Liver (tissue), 9 donors: ENCODE measurements around the gene PCP2. TPM values are rescaled to one million over a fixed set of nuclear protein-coding genes. Genes with fewer than 3 reads are reported as not detected.

ENCODE experiments used
- DNase-seq: peaks from one replicate; pipeline ENCODE4 v3.0.0-alpha.2; 2017; ENCODE audit warnings: low spot score
- H3K27ac ChIP-seq, 2 donors: one replicate each; pipeline ENCODE4 v1.7.0; 2013; ENCODE audit warnings: inconsistent platforms in 2 of 2, low read length in 2 of 2, control low read depth in 1 of 2, low read depth in 1 of 2, mild to moderate bottlenecking in 1 of 2
- H3K27me3 ChIP-seq, 4 donors: one replicate each; pipeline versions ENCODE4 v1.6.1 to v1.7.0; 2013; ENCODE audit warnings: low read length in 3 of 4, inconsistent platforms in 1 of 4, mild to moderate bottlenecking in 1 of 4, moderate library complexity in 1 of 4; ENCODE audit not compliant: control insufficient read depth in 4 of 4, insufficient read depth in 4 of 4
- H3K36me3 ChIP-seq, 4 donors: one replicate each; pipeline versions ENCODE4 v1.6.1 to v1.7.0; 2013; ENCODE audit warnings: low read length in 3 of 4, mild to moderate bottlenecking in 3 of 4, low read depth in 1 of 4, moderate library complexity in 1 of 4; ENCODE audit not compliant: control insufficient read depth in 4 of 4, insufficient read depth in 3 of 4
- H3K4me1 ChIP-seq, 4 donors: one replicate each; pipeline versions ENCODE4 v1.6.1 to v1.7.0; 2013; ENCODE audit warnings: low read length in 3 of 4, mild to moderate bottlenecking in 3 of 4, moderate library complexity in 1 of 4; ENCODE audit not compliant: control insufficient read depth in 4 of 4, insufficient read depth in 4 of 4
- H3K4me3 ChIP-seq, 3 donors: one replicate each; pipeline versions ENCODE4 v1.6.1 to v1.7.0; 2013; ENCODE audit warnings: low read length in 3 of 3, control low read depth in 1 of 3, low read depth in 1 of 3, mild to moderate bottlenecking in 1 of 3
- H3K9ac ChIP-seq, 2 donors: one replicate each; pipeline ENCODE4 v1.7.0; 2013; ENCODE audit warnings: low read length in 2 of 2, mild to moderate bottlenecking in 2 of 2, moderate library complexity in 2 of 2, control low read depth in 1 of 2, low read depth in 1 of 2
- H3K9me3 ChIP-seq, 4 donors: one replicate each; pipeline versions ENCODE4 v1.6.1 to v1.7.0; 2013; ENCODE audit warnings: low read length in 3 of 4; ENCODE audit not compliant: control insufficient read depth in 4 of 4
- EGR1 ChIP-seq, 2 donors: IDR thresholded peaks; 2 replicates each; pipeline ENCODE4 v1.6.1; 2016 to 2018; ENCODE audit warnings: antibody characterized with exemption in 2 of 2, low read depth in 2 of 2
- FOXA1 ChIP-seq: IDR thresholded peaks from 2 replicates; pipeline ENCODE4 v1.6.1; 2016; ENCODE audit warnings: antibody characterized with exemption
- GABPA ChIP-seq, 2 donors: IDR thresholded peaks in 1 of 2; conservative IDR thresholded peaks in 1 of 2; 2 replicates each; pipeline ENCODE4 v1.6.1; 2016; ENCODE audit warnings: antibody characterized with exemption in 2 of 2, mild to moderate bottlenecking in 1 of 2, moderate library complexity in 1 of 2
- HNF4A ChIP-seq, 2 donors: conservative IDR thresholded peaks; 2 replicates each; pipeline ENCODE4 v1.6.1; 2016; ENCODE audit warnings: antibody characterized with exemption in 2 of 2, mild to moderate bottlenecking in 2 of 2
- HNF4G ChIP-seq: IDR thresholded peaks from 2 replicates; pipeline ENCODE4 v1.6.1; 2016; ENCODE audit warnings: antibody characterized with exemption
- JUND ChIP-seq, 2 donors: IDR thresholded peaks; 2 replicates each; pipeline ENCODE4 v1.6.1; 2016; ENCODE audit warnings: antibody characterized with exemption in 2 of 2
- NR2F2 ChIP-seq: IDR thresholded peaks from 2 replicates; pipeline ENCODE4 v1.6.1; 2016; ENCODE audit warnings: antibody characterized with exemption
- RAD21 ChIP-seq, 2 donors: IDR thresholded peaks; 2 replicates each; pipeline ENCODE4 v1.6.1; 2016; ENCODE audit warnings: antibody characterized with exemption in 2 of 2, mild to moderate bottlenecking in 2 of 2
- RXRA ChIP-seq, 2 donors: IDR thresholded peaks; 2 replicates each; pipeline ENCODE4 v1.6.1; 2017 to 2018; ENCODE audit warnings: antibody characterized with exemption in 2 of 2, mild to moderate bottlenecking in 1 of 2
- SP1 ChIP-seq: IDR thresholded peaks from 2 replicates; pipeline ENCODE4 v1.6.1; 2018; ENCODE audit warnings: antibody characterized with exemption, mild to moderate bottlenecking
- TAF1 ChIP-seq: conservative IDR thresholded peaks from 2 replicates; pipeline ENCODE4 v1.6.1; 2016; ENCODE audit warnings: antibody characterized with exemption, mild to moderate bottlenecking
- YY1 ChIP-seq: IDR thresholded peaks from 2 replicates; pipeline ENCODE4 v1.6.1; 2016; ENCODE audit warnings: antibody characterized with exemption, mild to moderate bottlenecking
- ZBTB33 ChIP-seq: IDR thresholded peaks from 2 replicates; pipeline ENCODE4 v1.6.1; 2016; ENCODE audit warnings: antibody characterized with exemption
- WGBS: extraction: QIAGEN DNeasy Blood & Tissue Kit; methylation state at CpG from one replicate; pipeline ENCODE4 v1.1.7; 2013; 5-methylcytosine and 5-hydroxymethylcytosine counted together
- polyA plus RNA-seq, 2 donors: library from polyadenylated mRNA; stranded (reverse) in 1 of 2; unstranded in 1 of 2; fragments of 200-250 nt in 1 of 2; fragments of >200 nt in 1 of 2; fragmentation: Nextera tagmentation in 1 of 2; extraction: Ambion mirVana in 1 of 2; gene quantifications; one replicate each; pipeline versions ENCODE4 v1.2.1 to v1.2.3, GENCODE V29; 2013 to 2015
- total RNA-seq, 2 donors: library from RNA; depleted of rRNA; stranded (reverse); fragments of >200 nt; gene quantifications; one replicate each; pipeline ENCODE4 v1.2.3, GENCODE V29; 2014
- TF ChIP-seq, protein P1 (sequence below): IDR thresholded peaks from 2 replicates; pipeline ENCODE4 v1.6.1; 2016; ENCODE audit warnings: antibody characterized with exemption
- donor health status: healthy.
- donor health status: healthy.
- donor health status: healthy.
- donor health status: healthy.
- donor health status: healthy.

PCP2 gene
- total and polyA plus RNA-seq, 4 donors = 0.08 to 0.25 TPM; not detected in 2

DNA sequence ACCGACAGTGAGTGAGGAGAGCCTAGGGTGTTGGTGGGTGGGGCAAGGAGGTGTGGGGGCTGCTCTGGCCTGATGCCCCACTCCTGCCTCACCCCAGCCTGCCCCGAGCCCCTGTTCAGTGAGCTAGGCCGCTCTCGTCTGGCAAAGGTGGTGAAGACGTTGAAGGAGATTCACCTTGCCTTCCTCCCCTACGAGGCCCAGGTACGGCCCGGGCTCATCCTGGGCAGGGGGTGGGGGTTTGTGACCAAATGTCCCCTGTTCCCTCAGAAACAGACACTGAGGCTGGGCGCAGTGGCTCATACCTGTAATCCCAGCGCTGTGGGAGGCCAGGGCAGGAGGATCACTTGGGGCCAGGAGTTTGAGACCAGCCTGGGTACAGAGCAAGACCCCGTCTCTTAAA, 7.3 kb upstream of the PCP2 start:
- Histone ChIP-seq H3K27me3 (no peaks in the 10 kb centered on the region), H3K27ac (no peak overlapping the region), H3K9me3 (no peaks in the 10 kb centered on the region), H3K36me3 (peaks cover 0 to 3% (median 0%) of the 10 kb centered on the region in 4 donors), H3K9ac (no peak overlapping the region), H3K4me1 (peaks cover 1 to 19% (median 14%) of the 10 kb centered on the region in 4 donors), H3K4me3 (no peak overlapping the region)
- WGBS = 96% methylated on average over 11 of the region's 11 CpGs
- DNase-seq = no peak
- TF ChIP-seq RAD21 (IDR thresholded peaks at IDR 0.05) (no peak), RXRA (IDR thresholded peaks at IDR 0.05) (no peak), HNF4G (no peak), JUND (IDR thresholded peaks at IDR 0.05) (no peak), TAF1 (no peak), HNF4A (conservative IDR thresholded peaks at IDR 0.05) (no peak), EGR1 (IDR thresholded peaks at IDR 0.05; ENCODE audit: low read depth in 2 of 2) (no peak), SP1 (no peak), NR2F2 (no peak), GABPA (IDR thresholded peaks at IDR 0.05 in 1 of 2, conservative IDR thresholded peaks at IDR 0.05 in 1 of 2) (no peak)

DNA sequence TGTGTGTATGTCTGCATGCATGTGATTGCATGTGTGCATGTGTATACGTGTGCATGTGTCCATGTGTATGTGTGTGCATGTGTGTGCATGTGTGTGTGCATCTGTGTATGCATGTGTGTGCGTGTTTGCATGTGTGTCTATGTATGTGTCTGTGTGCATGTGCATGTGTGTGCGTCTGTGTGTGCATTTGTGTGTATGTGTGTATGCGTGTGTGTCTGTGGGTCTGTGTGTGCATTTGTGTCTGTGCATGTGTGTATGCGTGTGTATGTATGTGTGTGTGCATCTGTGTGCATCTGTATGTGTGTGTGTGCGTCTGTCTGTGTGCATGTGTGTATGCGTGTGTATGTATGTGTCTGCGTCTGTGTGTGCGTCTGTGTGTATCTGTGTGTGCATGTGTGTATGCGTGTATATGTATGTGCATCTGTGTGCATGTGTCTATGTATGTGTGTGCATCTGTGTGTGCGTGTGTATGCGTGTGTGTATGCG, 6.4 kb upstream of the PCP2 start:
- Histone ChIP-seq H3K36me3 (peaks cover 0 to 3% (median 0%) of the 10 kb centered on the region in 4 donors), H3K4me3 (no peak overlapping the region), H3K27ac (no peak overlapping the region), H3K9ac (no peak overlapping the region), H3K27me3 (no peaks in the 10 kb centered on the region), H3K4me1 (peaks cover 1 to 25% (median 15%) of the 10 kb centered on the region in 4 donors), H3K9me3 (no peaks in the 10 kb centered on the region)
- WGBS = 97% methylated on average over 13 of the region's 13 CpGs
- DNase-seq = no peak
- TF ChIP-seq ZBTB33 (no peak), SP1 (no peak)

GRCh38 chr19:7638802-7639465, 5.4 kb upstream of the PCP2 start:
- peaks cover 1 to 25% (median 15%) of the 10 kb centered on the region in 4 donors for H3K4me1 ChIP-seq
- H3K4me3 ChIP-seq = no peak overlapping the region

More at GRCh38 chr19:7638802-7639465, 5.4 kb upstream of the PCP2 start:
- H3K9me3 ChIP-seq = no peaks in the 10 kb centered on the region
- H3K27ac ChIP-seq = no peak overlapping the region
- no peaks in the 10 kb centered on the region for H3K27me3 ChIP-seq
- H3K9ac ChIP-seq = no peak overlapping the region
- TF ChIP-seq FOXA1 (no peak), GABPA (IDR thresholded peaks at IDR 0.05 in 1 of 2, conservative IDR thresholded peaks at IDR 0.05 in 1 of 2) (no peak), YY1 (no peak)
- TF ChIP-seq, protein P1, sequence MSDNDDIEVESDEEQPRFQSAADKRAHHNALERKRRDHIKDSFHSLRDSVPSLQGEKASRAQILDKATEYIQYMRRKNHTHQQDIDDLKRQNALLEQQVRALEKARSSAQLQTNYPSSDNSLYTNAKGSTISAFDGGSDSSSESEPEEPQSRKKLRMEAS = no peak
- H3K36me3 ChIP-seq = no peaks in the 10 kb centered on the region
- no peak for DNase-seq
- WGBS = 90% methylated on average over 12 of the region's 12 CpGs
